Stomach (tissue), 4 donors: ENCODE measurements around the gene TEX10.

Experiments used
- EP300 ChIP-seq: sonication (generic); formaldehyde crosslinking; IDR thresholded peaks from one replicate; pipeline ENCODE4 v1.6.1; 2017; ENCODE audit warnings: antibody characterized with exemption
- POLR2A ChIP-seq, 4 donors: fragments of 450-650 bp; IDR thresholded peaks; one replicate each; pipeline ENCODE4 v1.6.1; 2016; ENCODE audit warnings: antibody characterized with exemption in 4 of 4, control low read depth in 2 of 4, mild to moderate bottlenecking in 1 of 4, moderate library complexity in 1 of 4
- POLR2AphosphoS5 ChIP-seq, 3 donors: sonication (generic); formaldehyde crosslinking; IDR thresholded peaks; one replicate each; pipeline ENCODE4 v1.6.1; 2016; ENCODE audit warnings: antibody characterized with exemption in 3 of 3

GRCh38 chr9:100368672-100369071 lies 15.9 kb upstream of the TEX10 start:
- TF ChIP-seq POLR2AphosphoS5 (IDR thresholded peaks at IDR 0.05) (no peak), EP300 (no peak), POLR2A (IDR thresholded peaks at IDR 0.05) (no peak)
